ENCODE measurements around the gene CNGA3. TPM values are rescaled to one million over a fixed set of nuclear protein-coding genes. Genes with fewer than 3 reads are reported as not detected.

Gene CNGA3
- total and polyA plus RNA-seq, 10 of the 15 experiments (the other 5 are each of a cell fraction or from before 2014, with no cell fraction given), result not detected

DNA sequence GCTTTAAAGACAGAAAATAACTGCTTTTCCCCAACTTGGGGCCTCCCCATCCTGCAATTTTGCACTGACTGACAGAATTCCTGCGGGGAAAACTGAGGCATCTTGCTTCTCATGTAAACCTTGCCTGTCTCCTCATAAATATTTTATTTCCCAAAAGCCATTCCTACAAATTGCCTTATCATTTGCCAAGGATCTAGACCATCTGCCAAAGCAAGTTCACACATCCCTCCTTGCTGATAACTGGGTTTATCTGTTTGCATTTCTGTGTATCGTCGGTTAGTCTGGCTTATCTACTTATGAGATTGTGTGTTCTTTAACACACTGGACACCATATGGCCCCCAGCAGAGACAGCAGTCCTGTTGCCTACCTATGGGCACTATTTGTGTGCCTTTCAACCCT lies 3.0 kb upstream of the CNGA3 start:
- Histone ChIP-seq H3K27ac (ENCODE audit: control insufficient read depth, insufficient read depth) (no peak overlapping the region), H3K4me1 (ENCODE audit: control insufficient read depth, insufficient read depth, low read length) (no peaks in the 10 kb centered on the region), H3K4me2 (ENCODE audit: control insufficient read depth, insufficient read depth) (no peak overlapping the region), H3K9ac (ENCODE audit: control insufficient read depth, insufficient read depth, low read length) (no peak overlapping the region), H3K79me2 (ENCODE audit: control insufficient read depth, insufficient read depth, low read length) (no peaks in the 10 kb centered on the region), H3K9me3 (replicated peaks; ENCODE audit: control insufficient read depth, insufficient read depth, low read length) (no peaks in the 10 kb centered on the region; the same call in 2 of the 3 replicates), H3K36me3 (ENCODE audit: control insufficient read depth in 2 of 2, insufficient read depth in 2 of 2, low read length in 1 of 2) (no peaks in the 10 kb centered on the region), H2AFZ (ENCODE audit: control insufficient read depth, low read depth, low read length) (no peak overlapping the region), H3K4me3 (no peak overlapping the region), H4K20me1 (ENCODE audit: control insufficient read depth, insufficient read depth) (no peaks in the 10 kb centered on the region), H3K27me3 (replicated peaks in 1 of 2; ENCODE audit: control insufficient read depth in 2 of 2, insufficient read depth in 2 of 2, low read length in 1 of 2) (peaks cover 5 to 11% of the 10 kb centered on the region in 2 experiments)
- ChIA-PET POLR2A (no interaction called here), CTCF (no interaction called here), SMC1A (ENCODE audit: uncharacterized antibody, unreplicated experiment) (no interaction called here), RAD21 (ENCODE audit: unreplicated experiment) (no interaction called here)
- no TSS peak for BruUV-seq (replicated peaks)
- FAIRE-seq (no peak), ATAC-seq (no peak), DNase-seq (ENCODE audit: low read depth, low spot score) (no peak)
- intact Hi-C loops (cut with micrococcal nuclease; ENCODE audit: unreplicated experiment) (no loop called here), in situ Hi-C loops (cut with MboI) (no loop called here)
- TF ChIP-seq ZNF274 (IDR thresholded peaks at IDR 0.05; ENCODE audit: insufficient read depth, insufficient read length), result no peak
- TF ChIP-seq, protein P1, sequence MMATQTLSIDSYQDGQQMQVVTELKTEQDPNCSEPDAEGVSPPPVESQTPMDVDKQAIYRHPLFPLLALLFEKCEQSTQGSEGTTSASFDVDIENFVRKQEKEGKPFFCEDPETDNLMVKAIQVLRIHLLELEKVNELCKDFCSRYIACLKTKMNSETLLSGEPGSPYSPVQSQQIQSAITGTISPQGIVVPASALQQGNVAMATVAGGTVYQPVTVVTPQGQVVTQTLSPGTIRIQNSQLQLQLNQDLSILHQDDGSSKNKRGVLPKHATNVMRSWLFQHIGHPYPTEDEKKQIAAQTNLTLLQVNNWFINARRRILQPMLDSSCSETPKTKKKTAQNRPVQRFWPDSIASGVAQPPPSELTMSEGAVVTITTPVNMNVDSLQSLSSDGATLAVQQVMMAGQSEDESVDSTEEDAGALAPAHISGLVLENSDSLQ (IDR thresholded peaks at IDR 0.05), result no peak
- TF ChIP-seq, protein P2, sequence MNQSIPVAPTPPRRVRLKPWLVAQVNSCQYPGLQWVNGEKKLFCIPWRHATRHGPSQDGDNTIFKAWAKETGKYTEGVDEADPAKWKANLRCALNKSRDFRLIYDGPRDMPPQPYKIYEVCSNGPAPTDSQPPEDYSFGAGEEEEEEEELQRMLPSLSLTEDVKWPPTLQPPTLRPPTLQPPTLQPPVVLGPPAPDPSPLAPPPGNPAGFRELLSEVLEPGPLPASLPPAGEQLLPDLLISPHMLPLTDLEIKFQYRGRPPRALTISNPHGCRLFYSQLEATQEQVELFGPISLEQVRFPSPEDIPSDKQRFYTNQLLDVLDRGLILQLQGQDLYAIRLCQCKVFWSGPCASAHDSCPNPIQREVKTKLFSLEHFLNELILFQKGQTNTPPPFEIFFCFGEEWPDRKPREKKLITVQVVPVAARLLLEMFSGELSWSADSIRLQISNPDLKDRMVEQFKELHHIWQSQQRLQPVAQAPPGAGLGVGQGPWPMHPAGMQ (IDR thresholded peaks at IDR 0.05; ENCODE audit: borderline replicate concordance), result no peak
- WGBS (ENCODE audit: insufficient coverage, insufficient replicate concordance, low lambda C conversion rate, missing lambda C conversion rate), result 5% methylated on average over 3 of the region's 3 CpGs

GRCh38 chr2:98347298-98348065 lies 1.2 kb downstream of the CNGA3 start:
- 21% methylated on average over 48 of the region's 54 CpGs for WGBS (ENCODE audit: insufficient coverage, insufficient replicate concordance, low lambda C conversion rate, missing lambda C conversion rate)
- no peaks in the 10 kb centered on the region for H3K4me1 ChIP-seq (ENCODE audit: control insufficient read depth, insufficient read depth, low read length)
- SMC1A ChIA-PET (ENCODE audit: uncharacterized antibody, unreplicated experiment), result no interaction called here
- in situ Hi-C loops (cut with MboI), result no loop called here
- H2AFZ ChIP-seq (ENCODE audit: control insufficient read depth, low read depth, low read length), result no peak overlapping the region
- intact Hi-C loops (cut with micrococcal nuclease; ENCODE audit: unreplicated experiment), result no loop called here
- H4K20me1 ChIP-seq (ENCODE audit: control insufficient read depth, insufficient read depth), result no peaks in the 10 kb centered on the region
- POLR2A ChIA-PET, result no interaction called here
- no peaks in the 10 kb centered on the region for H3K79me2 ChIP-seq (ENCODE audit: control insufficient read depth, insufficient read depth, low read length)
- no peak overlapping the region for H3K4me3 ChIP-seq
- no peaks in the 10 kb centered on the region for H3K36me3 ChIP-seq (ENCODE audit: control insufficient read depth in 2 of 2, insufficient read depth in 2 of 2, low read length in 1 of 2)
- CTCF ChIA-PET, result no interaction called here
- no peak for TF ChIP-seq SP1 (IDR thresholded peaks at IDR 0.05; ENCODE audit: low read depth, low read length)
- H3K9me3 ChIP-seq (replicated peaks; ENCODE audit: control insufficient read depth, insufficient read depth, low read length), result no peaks in the 10 kb centered on the region; the same call in 2 of the 3 replicates
- peaks cover 8 to 16% of the 10 kb centered on the region in 2 experiments for H3K27me3 ChIP-seq (replicated peaks in 1 of 2; ENCODE audit: control insufficient read depth in 2 of 2, insufficient read depth in 2 of 2, low read length in 1 of 2)
- H3K27ac ChIP-seq (ENCODE audit: control insufficient read depth, insufficient read depth), result no peak overlapping the region
- no peak overlapping the region for H3K4me2 ChIP-seq (ENCODE audit: control insufficient read depth, insufficient read depth)
- no TSS peak for BruUV-seq (replicated peaks)
- H3K9ac ChIP-seq (ENCODE audit: control insufficient read depth, insufficient read depth, low read length), result no peak overlapping the region
- ATAC-seq (no peak), FAIRE-seq (no peak), DNase-seq (ENCODE audit: low read depth, low spot score) (no peak)
- RAD21 ChIA-PET (ENCODE audit: unreplicated experiment), result no interaction called here
